Glomerular endothelial cell (primary cell): ENCODE results near the gene LCOR. TPM values are rescaled to one million over a fixed set of nuclear protein-coding genes. Genes with fewer than 3 reads are reported as not detected.

Experiments
- DNase-seq: peaks from one replicate; pipeline ENCODE4 v3.0.0-alpha.2; 2011; ENCODE audit warnings: low read depth, low spot score; ENCODE audit errors: extremely low read depth
- total RNA-seq: library from RNA; depleted of rRNA; stranded (reverse); fragments of >200 nt; gene quantifications from 2 replicates; pipeline ENCODE4 v1.2.3, GENCODE V29; 2015

Gene LCOR
- total RNA-seq, 1 donor from 2014 or later, result 30.5 TPM

DNA sequence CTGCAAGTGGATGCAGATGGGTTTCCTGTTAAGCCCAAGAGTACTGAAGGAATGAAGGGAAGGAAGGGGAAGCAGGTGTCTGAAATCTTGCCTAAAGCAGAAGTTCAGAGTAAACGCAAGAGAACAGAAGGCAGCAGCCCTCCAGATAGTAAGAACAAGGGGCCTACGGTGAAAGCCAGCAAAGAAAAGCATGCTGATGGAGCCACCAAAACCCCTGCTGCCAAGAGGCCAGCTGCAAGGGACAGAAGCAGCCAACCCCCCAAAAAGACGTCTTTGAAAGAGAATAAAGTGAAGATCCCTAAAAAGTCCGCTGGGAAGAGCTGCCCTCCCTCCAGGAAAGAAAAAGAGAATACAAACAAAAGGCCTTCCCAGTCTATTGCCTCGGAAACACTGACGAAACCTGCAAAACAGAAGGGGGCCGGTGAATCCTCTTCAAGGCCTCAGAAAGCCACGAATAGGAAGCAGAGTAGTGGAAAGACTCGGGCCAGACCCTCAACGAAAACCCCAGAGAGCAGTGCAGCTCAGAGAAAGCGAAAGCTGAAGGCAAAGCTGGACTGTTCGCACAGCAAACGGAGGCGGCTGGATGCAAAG lies 152.5 kb downstream of the LCOR start:
- DNase-seq, result no peak

DNA sequence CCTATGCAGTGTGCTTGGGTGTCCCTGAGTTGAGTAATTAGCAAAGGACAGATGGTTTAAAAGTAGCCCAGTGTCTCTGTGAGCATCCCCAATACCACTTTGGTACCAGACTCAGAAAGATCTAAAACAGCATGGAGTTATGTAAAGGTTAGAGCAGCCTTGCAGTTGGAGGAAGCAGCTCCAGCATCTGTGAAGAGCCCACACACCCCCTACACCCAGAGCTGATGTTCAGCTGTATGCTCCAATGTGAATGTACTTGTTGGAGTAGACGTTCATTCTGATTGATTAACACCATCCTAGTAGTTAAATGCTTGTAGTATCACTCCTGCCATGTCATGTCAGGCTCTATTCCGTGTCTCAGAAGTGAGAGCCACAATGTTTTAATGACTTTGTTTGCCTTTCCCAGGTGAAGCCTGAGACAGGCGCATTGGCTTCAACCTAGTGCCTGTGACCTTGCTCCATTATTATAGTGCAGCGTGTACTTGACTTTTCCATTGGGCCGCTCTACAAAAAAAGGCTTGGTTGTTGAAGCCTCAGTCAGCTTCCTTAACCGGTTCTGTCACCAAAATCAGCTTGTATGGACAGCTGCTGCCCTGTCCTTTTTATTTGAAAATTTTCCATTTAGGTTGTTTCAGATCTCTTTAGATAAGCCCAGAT lies 154.2 kb downstream of the LCOR start:
- no peak for DNase-seq

GRCh38 chr10:96987141-96987841 lies 155.2 kb downstream of the LCOR start:
- DNase-seq, result no peak

DNA sequence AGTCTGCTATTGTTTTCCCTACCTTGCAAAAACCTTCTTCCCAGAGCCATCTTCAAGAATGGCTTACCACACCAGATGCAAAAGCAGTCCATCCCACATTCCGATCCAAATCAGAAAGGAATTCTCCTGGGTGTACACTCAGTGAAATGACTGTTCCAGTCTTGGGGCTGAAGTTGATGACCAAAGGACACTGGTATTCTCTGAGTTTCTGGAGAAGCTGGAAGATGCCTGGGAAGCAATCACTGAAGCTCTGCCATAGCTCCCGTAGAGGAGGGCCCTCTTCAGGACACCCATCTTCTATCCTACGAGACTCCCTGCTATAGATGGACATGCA lies 155.7 kb downstream of the LCOR start:
- DNase-seq, result no peak

DNA sequence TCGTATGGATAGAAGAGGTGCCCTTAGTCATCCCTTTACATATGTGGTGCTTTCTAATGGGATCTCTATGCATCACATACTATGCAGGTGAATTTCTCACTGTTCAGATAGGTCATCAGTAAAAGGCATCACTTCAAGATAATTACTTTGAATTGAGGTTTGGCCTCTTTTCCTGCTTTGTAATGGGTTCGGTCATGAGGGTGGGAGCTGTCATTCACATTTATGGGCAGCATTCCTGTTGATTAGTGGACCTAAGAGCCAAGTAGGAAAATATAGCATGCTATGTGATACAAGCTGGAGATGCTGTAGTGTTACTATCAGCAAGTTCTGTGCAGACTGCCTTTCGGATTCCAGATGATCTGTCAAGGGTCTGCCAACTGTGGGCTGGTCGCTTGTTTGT lies 156.3 kb downstream of the LCOR start:
- DNase-seq, result no peak

GRCh38 chr10:96991313-96991841 lies 159.3 kb downstream of the LCOR start:
- DNase-seq, result no peak

- no peak for DNase-seq
Observed at GRCh38 chr10:96992721-96993120, 160.6 kb downstream of the LCOR start.

DNA sequence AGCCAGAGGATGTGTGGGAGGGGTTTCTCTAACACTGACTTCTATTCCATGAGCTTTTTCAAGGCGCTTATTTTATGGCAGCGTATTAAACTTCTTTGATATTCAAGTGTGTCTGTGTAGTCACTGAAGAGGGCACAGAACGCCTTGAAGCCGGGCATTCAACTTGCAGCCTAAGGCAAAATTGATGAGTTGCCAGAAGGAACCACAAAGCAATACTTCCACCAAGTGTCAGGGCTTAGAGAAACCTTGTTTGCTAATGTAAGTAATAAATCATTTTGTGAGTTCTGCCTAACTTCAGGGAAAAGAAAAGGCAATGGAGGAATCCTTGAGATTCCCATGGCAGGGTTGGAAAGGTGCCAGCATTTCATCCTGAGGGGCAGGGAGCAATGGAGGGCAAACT lies 163.8 kb downstream of the LCOR start:
- DNase-seq, result no peak

DNA sequence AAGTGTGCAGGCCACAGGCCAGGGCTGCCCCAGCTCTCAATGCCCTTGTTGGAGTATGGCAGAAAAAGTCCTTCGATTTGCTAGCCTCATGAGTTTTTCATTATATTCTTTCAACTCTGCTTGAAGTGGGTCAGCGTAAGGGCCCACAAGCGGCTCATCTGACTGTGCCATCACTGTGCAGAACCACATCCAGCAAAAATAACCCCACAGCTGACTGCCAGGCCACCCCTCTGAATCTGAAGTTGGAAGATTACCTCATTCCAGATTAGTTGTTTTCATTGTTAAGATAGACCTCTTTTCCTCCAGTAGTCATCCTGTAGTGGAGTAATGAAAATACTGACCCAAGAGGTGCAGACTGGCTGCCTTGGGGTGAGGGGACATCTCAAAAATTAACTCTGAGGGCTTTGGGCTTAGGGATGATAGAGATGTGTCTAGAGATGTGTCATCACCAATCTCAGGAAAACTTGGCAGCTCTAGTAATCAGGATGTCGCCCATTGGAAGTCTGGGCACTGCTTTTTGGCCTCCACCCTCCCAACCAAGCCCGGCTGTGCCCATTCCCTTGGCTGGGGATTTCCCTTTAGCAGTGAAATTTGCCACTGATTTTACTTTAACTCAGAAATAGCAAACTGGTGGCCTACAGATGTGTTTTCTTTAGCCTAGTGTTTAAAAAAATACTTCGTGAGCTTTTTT lies 164.3 kb downstream of the LCOR start:
- no peak for DNase-seq

DNA sequence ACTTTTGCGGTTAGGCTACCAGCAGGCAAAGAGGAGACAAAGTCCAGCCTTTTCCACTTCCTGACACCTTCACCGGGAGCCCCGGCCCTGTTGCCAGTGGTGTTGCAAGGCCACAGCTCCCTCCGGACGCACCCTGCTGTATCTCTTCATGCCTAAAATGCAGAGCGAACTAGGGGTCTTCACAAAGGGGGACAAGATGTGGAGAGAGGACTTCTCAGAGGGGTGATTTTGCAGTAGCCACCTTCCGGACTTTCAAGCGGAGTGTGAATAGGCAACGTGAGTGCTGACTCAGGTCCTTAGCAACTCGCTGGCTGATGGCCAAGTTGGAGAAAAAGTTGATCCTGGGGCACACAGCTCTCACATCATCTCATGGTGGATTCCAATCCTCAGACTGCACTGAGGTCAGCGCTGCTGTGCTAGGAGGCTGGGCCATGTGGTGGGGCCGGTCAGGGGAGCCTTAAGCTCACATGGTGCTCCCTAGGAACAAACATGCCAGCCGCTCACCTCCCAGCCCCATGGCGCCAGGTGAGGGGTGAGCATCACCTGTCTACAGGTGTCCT lies 166.3 kb downstream of the LCOR start:
- no peak for DNase-seq

DNA sequence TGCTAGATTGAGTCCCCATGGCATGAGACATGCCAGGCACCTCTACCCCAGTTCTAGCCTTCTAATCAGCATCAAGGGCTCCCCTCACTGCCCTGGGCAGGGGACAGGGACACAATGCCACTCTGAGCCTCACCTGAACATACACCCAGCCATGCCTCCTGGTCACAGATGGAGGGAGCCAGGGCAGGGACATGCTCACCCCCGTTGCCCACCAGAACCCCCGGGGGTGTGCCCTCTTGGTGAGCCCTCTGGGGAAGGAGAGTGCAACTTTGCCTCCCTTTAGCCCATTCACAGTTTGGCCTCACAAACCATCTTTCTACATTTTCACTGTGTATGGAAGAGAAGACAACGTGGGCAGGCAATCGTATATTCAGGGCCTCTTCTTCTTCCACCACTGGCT lies 167.2 kb downstream of the LCOR start:
- DNase-seq, result no peak

DNA sequence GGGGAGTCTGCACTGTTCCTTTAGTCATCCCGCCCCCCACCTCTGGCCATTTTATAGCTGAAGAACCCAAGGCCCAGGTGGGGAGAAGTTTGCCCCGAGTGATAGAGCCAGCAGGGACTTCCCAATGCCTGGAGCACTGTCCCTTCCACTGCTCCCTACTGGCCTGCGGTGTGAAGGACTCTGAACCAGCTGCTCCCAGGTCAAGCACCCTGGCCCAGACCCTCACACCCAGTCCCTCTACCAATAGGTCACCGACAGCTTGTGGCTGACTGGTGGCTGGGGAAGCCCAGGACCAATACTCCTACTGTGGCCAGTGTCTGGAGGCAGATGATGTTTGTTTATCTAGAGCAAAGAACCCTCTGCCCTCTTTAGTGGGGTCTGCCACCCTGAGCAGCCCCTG lies 167.9 kb downstream of the LCOR start:
- no peak for DNase-seq

- no peak for DNase-seq
Observed at GRCh38 chr10:97000487-97001182, 168.5 kb downstream of the LCOR start.

- DNase-seq, result no peak
Observed at GRCh38 chr10:97001183-97001991, 169.3 kb downstream of the LCOR start.

DNA sequence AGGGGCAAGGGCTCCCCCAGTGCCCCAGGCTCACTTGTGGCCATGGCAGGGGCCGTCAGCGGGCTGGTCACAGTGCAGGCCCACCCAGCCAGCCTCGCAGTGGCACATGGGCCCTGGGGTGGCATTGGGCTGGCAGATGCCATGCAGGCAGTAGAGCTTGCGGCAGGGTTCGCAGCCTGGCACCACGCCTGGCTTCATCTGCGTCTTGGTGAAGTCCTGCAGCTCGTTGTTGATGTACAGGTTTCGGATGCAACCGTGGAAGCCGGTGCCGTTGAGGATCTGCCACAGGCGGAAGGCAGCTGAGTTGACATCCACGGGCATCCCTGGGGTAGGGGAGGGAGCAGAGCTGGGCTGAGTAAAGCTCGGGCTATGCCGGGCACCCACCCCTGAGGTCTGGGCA lies 170.6 kb downstream of the LCOR start:
- DNase-seq, result no peak

- DNase-seq, result no peak
Observed at GRCh38 chr10:97003151-97003803, 171.2 kb downstream of the LCOR start.

DNA sequence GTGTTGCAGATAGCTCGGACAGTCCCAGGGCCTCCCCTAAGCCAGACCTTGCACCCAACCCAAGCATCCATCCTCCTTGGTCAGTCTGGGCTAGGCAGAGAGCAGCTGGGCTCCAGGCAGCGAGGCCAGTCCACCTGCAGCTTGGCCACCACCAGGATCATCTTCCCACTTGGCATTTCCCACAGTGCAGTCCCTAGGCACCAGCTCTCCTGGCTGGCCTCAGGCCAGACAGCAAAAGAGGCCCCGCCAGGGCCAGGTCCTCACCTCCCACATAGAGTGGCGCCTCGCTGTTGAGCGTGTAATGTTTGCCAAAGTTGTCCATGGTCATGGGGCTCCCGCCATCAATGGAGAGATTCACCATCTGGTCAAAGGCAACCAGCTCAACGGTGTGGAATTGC lies 171.7 kb downstream of the LCOR start:
- no peak for DNase-seq

DNA sequence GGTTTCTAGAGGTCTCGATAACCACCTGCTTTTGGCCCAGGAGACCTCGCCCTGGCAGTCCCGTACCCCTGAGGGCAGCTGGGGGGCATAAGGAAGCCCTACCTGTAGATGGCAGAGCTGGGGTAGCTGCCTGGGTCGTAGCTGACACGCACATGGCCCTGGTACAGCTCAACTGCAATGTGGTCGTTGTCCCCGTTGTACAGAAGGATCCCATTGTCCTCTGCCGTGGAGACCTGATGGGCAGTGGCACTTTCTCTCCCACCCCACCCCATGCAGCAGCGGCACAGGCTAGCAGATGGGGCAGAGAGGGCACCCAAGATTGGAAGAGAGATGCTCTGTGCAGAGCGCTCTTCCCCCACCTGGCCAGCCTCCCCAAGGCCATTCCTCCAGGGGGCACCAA lies 172.5 kb downstream of the LCOR start:
- no peak for DNase-seq

DNA sequence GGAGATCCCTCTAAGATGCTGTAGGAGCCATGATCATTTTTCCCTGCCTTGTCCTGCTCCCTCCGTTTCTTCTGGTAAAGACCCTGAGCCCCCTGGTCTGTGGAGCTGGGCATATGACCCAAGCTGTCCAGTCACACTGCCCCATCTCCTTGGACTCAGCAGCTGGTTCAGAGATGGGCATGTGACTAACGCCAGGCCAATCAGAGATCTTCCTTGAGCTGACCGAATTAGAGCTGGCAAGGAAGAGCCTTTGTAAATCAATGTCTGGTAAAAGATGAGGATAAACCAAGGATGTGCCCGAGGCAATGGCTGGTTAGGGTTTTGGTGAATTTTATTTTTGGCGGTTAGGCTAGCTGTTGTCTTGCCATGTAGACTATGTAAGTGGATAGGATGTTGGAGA lies 173.3 kb downstream of the LCOR start:
- DNase-seq, result no peak
